Testis (tissue), 2 donors: Measurements from ENCODE around the gene GPR68.

Experiments used
- POLR2A ChIP-seq: fragments of 450-650 bp; IDR thresholded peaks from one replicate; pipeline ENCODE4 v1.6.1; 2017; ENCODE audit warnings: antibody characterized with exemption, mild to moderate bottlenecking, moderate library complexity
- TF ChIP-seq, protein P1 (sequence below), 3 experiments: fragments of 450-650 bp in 2 of 3; fragments of 200-600 bp in 1 of 3; sonication (generic) in 1 of 3; IDR thresholded peaks; one replicate each; pipeline ENCODE4 v1.5.1; 2016 to 2019; ENCODE audit warnings: antibody characterized with exemption in 3 of 3, mild to moderate bottlenecking in 2 of 3, moderate library complexity in 1 of 3

DNA sequence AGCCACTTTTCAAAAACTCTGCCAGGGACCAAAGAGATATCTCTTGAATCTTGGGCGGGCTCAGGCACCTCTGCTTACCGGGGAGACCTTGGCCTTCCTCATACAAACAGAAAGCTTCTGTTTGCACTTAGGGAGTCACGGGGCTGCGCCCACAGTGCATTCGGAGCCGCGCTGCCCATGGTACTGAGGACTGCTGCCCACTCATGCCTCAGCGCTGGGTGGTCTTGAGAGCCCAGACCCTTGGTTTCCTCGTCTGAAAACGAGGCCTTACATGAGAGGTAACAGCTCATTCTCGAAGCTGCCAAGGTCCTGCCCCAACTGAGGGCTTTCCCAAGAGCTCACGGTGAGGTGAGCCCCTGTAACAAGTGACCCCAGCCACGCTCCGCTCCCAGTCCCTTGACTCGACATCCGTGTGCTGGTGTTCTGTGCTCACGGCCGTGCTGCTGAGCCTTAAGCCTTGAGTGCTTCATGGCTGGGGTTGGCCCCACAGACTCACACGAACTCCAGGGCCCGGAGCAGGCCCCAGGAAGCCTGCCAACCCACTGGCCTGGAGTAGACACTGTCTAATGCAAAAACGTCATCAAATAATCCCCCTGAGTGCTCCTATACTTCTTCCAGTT, 47.4 kb upstream of the GPR68 start:
- TF ChIP-seq, protein P1, sequence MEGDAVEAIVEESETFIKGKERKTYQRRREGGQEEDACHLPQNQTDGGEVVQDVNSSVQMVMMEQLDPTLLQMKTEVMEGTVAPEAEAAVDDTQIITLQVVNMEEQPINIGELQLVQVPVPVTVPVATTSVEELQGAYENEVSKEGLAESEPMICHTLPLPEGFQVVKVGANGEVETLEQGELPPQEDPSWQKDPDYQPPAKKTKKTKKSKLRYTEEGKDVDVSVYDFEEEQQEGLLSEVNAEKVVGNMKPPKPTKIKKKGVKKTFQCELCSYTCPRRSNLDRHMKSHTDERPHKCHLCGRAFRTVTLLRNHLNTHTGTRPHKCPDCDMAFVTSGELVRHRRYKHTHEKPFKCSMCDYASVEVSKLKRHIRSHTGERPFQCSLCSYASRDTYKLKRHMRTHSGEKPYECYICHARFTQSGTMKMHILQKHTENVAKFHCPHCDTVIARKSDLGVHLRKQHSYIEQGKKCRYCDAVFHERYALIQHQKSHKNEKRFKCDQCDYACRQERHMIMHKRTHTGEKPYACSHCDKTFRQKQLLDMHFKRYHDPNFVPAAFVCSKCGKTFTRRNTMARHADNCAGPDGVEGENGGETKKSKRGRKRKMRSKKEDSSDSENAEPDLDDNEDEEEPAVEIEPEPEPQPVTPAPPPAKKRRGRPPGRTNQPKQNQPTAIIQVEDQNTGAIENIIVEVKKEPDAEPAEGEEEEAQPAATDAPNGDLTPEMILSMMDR (IDR thresholded peaks at IDR 0.05) = no peak
- no peak for TF ChIP-seq POLR2A
